GF-D8 (cell line): Measurements from ENCODE around the gene DONSON.
"Not testable (repeated sequence)": the region's sequence is repeated elsewhere in the genome, so short reads cannot be mapped to it uniquely, and the experiment has no call there.

Experiments
- DNase-seq: peaks from one replicate; lab custom pipeline; 2025; lab: John Stamatoyannopoulos, UW

The DONSON gene

GRCh38 chr21:33588485-33589335 is at the start of gene DONSON:
Gene DONSON, minus strand, starts transcription at chr21:33588684. Its CDS starts 43 bp downstream, at chr21:33588641.
- DNase-seq: peak; percentile 54

DNA sequence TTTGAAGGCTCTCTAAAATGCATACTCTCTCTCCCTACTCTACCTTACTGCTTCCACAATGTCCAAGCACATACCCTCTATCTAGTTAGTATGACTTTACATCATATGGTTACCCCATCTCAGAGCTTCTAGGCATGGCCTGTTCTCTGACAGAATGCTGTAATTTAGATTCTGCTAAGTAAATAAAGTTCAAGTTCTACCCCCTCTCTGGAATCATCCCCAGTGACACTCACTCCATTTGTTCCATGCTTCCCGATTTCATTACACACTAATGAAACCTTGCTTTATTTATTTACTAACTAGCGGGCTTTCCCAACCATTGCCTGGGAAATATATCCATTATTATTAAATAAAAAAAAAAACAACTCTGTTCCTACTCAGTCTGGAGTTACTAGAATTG is 45.8 kb upstream of the DONSON start:
- no peak for DNase-seq

GRCh38 chr21:33626151-33626550 is 37.7 kb upstream of the DONSON start:
- not testable (repeated sequence) for DNase-seq

DNA sequence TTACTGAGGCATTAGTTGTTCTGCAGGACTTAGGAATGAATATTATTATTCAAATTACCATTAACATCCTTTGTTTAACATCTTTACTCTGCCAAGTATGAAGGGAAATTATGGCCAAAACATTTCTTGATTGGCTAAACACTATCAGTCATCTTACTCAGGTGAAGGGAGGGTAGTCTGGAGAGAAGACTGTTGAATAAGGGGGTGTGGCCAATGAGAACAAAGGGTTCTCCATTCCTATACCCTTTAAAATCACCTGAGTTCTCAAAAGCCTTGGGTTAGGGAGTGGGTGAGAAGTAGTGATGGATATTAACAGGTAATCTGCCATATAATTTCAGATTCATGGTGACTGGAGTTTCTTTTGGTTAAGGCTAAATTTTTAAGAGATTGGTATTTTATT is 33.8 kb upstream of the DONSON start:
- no peak for DNase-seq

DNA sequence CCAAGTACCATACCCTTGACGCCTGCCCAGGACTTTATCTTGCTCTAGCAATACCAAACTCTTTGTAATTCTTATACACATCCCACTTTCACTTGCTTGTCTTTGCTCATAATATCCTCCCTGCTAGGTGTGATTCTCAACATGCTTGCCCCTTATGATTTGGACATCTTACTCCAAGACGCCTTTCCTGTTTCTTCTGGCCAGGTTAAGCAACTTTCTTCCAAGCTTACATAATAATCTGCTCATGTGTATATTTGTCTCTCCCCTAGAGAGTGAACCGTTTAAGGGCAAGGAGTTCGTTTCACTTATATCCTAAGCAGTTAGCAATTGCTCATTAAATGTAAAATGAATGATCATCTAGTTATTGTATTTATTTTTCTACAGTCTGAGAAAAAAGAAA is 31.2 kb upstream of the DONSON start:
- DNase-seq: no peak

GRCh38 chr21:33618407-33618806 is 29.9 kb upstream of the DONSON start:
- DNase-seq: no peak

GRCh38 chr21:33617565-33617964 is 29.1 kb upstream of the DONSON start:
- DNase-seq: not testable (repeated sequence)

GRCh38 chr21:33611006-33611744 is 22.7 kb upstream of the DONSON start:
- DNase-seq: no peak

DNA sequence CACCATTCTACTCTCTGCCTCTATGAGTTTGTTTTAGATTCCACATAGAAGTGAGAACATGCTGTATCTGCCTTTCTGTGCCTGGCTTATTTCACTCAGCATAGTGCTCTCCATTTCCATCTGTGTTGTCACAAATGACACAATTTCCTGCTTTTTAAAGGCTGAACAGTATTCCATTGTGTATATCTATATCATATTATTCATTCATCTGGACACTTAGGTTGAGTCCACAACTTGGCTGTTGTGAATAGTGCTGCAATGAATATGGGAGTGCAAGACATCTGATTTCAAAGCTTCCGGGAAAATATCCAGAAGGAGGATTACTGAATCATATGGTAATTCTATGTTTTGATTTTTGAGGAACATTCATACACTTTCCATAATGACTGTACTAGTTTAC is 20.1 kb upstream of the DONSON start:
- no peak for DNase-seq

DNA sequence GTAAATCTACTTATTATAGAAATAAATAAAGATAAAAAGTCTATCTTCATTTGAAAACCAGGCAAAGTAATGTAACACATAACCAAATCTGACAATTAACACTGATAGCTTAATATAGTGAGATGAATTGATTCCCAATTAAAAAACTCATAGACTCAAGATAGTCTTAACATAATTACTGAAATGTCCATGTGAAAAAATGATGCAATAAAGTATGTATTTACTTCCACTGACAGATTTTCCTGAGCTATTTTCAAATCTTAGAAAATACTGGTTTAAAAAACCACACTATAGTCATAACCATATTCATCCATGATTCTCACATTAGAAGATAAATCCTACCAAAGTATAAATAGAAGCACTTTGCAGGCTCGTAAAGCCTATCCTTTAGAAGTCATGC is 9.6 kb upstream of the DONSON start:
- DNase-seq: no peak

GRCh38 chr21:33587792-33588484 is 546 bp downstream of the DONSON start:
- DNase-seq: peak; percentile 11

- DNase-seq: no peak
Measured at GRCh38 chr21:33586927-33587326, 1.6 kb downstream of the DONSON start.

DNA sequence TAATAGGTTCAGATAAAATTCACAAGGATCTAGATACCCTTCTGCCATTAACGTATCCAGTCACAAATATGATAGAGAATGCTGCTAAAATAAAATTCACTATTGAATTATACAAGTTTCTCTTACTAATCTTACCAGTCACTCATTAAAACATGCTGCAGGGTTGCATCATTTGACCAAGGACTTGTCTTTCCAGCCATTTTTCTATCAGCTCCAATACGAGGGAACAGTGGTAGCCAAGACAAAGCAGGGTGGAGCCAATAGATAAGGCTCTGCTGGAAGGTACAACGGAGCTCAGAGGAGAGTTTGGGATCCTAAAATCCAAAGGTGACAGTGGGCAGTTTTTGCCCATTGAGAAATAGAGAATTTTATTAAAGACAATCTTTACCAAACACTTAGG is 4.0 kb downstream of the DONSON start:
- DNase-seq: no peak

DNA sequence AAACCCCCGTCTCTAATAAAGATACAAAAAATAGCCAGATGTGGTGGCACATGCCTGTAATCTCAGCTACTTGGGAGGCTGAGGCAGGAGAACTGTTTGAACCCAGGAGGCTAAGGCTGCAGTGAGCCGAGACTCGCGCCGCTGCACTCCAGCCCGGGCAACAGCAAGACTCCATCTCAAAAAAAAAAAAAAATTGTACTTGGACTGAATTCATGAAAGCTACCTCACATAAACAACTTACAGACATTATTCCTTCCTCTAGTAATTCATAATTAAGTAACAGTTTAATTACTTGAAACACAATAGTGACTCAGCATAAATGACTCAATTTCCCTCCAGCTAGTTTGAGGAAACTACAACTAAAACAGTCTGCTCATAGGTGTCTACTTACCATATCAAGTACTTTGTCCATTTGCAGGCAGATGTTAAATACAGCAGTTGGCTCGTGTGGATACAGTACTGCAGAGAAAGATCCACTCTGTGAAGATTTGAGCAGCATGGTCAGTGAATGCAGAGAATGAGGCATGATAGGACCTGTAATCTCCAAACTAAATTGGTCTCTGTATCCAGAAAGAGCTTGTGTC is 9.4 kb downstream of the DONSON start:
- DNase-seq: no peak

- no peak for DNase-seq
Measured at GRCh38 chr21:33578214-33578613, 10.3 kb downstream of the DONSON start.

- not testable (repeated sequence) for DNase-seq
Measured at GRCh38 chr21:33576741-33577141, 11.7 kb downstream of the DONSON start.

DNA sequence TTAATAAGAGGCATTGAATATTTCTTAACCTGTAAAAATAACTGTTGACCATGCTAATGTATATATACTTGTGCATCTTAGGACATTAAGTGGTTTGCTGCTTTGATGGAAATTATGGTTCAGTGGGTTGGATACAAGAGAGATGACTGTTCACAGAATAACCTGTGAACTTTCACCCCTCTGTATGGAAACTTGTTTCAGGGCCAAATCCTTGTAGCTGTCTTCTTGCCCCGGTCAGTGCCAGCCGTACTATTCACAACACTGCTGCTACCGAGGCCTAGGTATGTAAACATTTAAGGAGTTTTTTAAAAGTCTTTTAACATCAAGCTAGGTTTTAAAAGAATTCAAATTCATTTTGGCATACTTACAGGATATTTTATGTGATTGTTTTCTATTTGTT is 16.1 kb downstream of the DONSON start:
- DNase-seq: no peak

- DNase-seq: no peak
Measured at GRCh38 chr21:33569991-33570390, 18.5 kb downstream of the DONSON start.

DNA sequence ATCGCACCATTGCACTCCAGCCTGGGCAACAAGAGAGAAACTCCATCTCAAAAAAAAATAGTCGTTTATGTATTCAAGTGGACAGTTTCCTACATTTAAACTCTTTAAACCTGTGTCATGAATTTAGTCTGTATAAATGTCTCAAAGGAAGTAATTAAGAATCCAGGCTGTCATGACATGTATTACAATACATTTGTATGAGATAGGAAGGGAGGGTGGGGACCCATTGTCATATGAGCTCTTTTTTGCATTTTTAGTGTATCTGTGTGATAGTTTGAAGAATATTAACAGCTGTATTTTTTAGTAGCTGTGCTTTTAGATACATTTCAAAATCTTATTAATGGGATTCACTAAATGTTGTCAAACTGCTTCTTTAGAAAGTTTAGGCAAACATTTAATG is 20.0 kb downstream of the DONSON start:
- DNase-seq: no peak

DNA sequence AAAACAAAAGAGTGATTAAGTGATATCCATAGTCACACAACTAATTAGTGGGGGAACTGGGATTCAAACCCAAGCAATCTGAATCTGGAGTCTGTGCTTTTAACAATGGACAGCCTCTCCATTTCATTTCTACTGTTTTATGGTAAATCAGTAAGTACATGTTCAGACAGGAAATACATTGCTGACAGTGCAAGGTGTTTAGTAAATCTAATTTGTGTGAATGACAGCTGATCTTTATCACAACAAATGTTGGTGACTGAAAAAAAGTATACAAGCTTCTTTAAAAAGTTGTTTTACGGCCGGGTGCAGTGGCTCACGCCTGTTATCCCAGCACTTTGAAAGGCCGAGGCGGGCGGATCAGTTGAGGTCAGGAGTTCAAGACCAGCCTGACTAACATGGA is 20.6 kb downstream of the DONSON start:
- no peak for DNase-seq

- no peak for DNase-seq
Measured at GRCh38 chr21:33566514-33566913, 22.0 kb downstream of the DONSON start.

DNA sequence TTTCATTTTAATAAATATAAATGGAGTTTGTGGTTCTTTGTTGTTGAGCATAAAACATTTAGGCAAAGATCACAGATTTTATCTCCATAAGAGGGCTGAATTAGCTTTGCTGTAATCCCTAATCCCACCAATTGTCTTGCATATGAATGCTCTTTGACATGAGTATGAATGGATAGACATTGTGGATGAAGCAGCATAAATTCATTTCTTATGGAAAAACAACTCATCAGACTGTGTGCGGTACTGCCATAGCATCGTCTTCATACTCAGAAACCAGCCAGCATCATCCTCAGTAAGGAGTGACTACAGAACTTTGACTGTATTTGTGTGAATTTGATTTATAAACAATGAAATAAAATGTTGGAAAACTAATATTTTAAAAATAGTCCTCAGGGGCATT is 26.1 kb downstream of the DONSON start:
- no peak for DNase-seq
